GM12878 (cell line): ENCODE results near the gene RGS19.

Source experiments
- CHD4 ChIP-seq: fragments of 200-600 bp; sonication (generic); IDR thresholded peaks from 2 replicates; pipeline ENCODE4 v1.6.1; 2016; ENCODE audit warnings: mild to moderate bottlenecking
- CREM ChIP-seq: IDR thresholded peaks from 2 replicates; pipeline ENCODE4 v1.6.1; 2014; ENCODE audit warnings: antibody characterized with exemption, low read depth
- CTCF ChIP-seq, 3 experiments: IDR thresholded peaks in 2 of 3; conservative IDR thresholded peaks in 1 of 3; 2 replicates each; pipeline ENCODE4 v1.5.1; 2011; ENCODE audit warnings: low read depth in 3 of 3, low read length in 3 of 3, mild to moderate bottlenecking in 3 of 3, control low read depth in 2 of 3, moderate library complexity in 2 of 3, inconsistent platforms in 1 of 3, mixed read lengths in 1 of 3; ENCODE audit not compliant: control insufficient read depth in 2 of 3, insufficient read depth in 1 of 3; ENCODE audit errors: extremely low read depth in 1 of 3
- E4F1 ChIP-seq: fragments of 450-650 bp; IDR thresholded peaks from 2 replicates; pipeline ENCODE4 v1.6.1; 2018; ENCODE audit warnings: borderline replicate concordance, mild to moderate bottlenecking; ENCODE audit not compliant: partially characterized antibody
- EZH2 ChIP-seq: IDR thresholded peaks from 2 replicates; pipeline ENCODE4 v1.6.1; 2012; ENCODE audit warnings: low read depth, mild to moderate bottlenecking, control low read depth, inconsistent platforms, low read length, borderline replicate concordance; ENCODE audit not compliant: control insufficient read depth
- MAX ChIP-seq: IDR thresholded peaks from 2 replicates; pipeline ENCODE4 v1.6.1; 2012; ENCODE audit warnings: low read depth, low read length, improper control_type of control experiment
- POLR2AphosphoS5 ChIP-seq: IDR thresholded peaks from 2 replicates; pipeline ENCODE4 v1.6.1; 2011; ENCODE audit warnings: mild to moderate bottlenecking, low read length, inconsistent platforms
- RBBP5 ChIP-seq: fragments of 200-600 bp; sonication (generic); conservative IDR thresholded peaks from 2 replicates; pipeline ENCODE4 v1.6.1; 2016
- REST ChIP-seq: IDR thresholded peaks from 2 replicates; pipeline ENCODE4 v1.6.1; 2012; ENCODE audit warnings: mild to moderate bottlenecking, low read depth, low read length
- USF2 ChIP-seq: IDR thresholded peaks from 2 replicates; pipeline ENCODE4 v1.6.1; 2011; ENCODE audit warnings: low read depth, low read length, improper control_type of control experiment, borderline replicate concordance
- YY1 ChIP-seq: IDR thresholded peaks from 2 replicates; pipeline ENCODE4 v1.6.1; 2011; ENCODE audit warnings: low read depth, mild to moderate bottlenecking, low read length
- ZNF274 ChIP-seq: IDR thresholded peaks from one replicate; pipeline ENCODE4 v1.8.0; 2011; ENCODE audit not compliant: insufficient read length, insufficient read depth
- ZNF592 ChIP-seq: fragments of 450-650 bp; IDR thresholded peaks from 2 replicates; pipeline ENCODE4 v1.6.1; 2017; ENCODE audit warnings: mild to moderate bottlenecking, moderate library complexity

- TF ChIP-seq POLR2AphosphoS5 (no peak), CTCF (IDR thresholded peaks at IDR 0.05 in 2 of 3, conservative IDR thresholded peaks at IDR 0.05 in 1 of 3; ENCODE audit: control insufficient read depth in 2 of 3, extremely low read depth in 1 of 3, insufficient read depth in 1 of 3, low read depth in 3 of 3, low read length in 3 of 3) (peak; percentile 60 to 83 (median 76)), YY1 (no peak), E4F1 (no peak), MAX (no peak), CREM (no peak), RBBP5 (no peak), CHD4 (no peak), EZH2 (no peak), ZNF592 (no peak), REST (no peak), ZNF274 (no peak), USF2 (no peak)
These were observed 22.7 kb upstream of the RGS19 start for GRCh38 chr20:64101731-64102621.
